AG04449 (cell line): ENCODE measurements around the gene SELPLG.

ENCODE experiments used
- CTCF ChIA-PET: fragments of 350-600 bp; formaldehyde crosslinking; extraction: SDS; loops from one replicate; lab custom pipeline; 2021; ENCODE audit warnings: antibody characterized with exemption; lab: Yijun Ruan, JAX
- POLR2A ChIA-PET: fragments of 400-600, 350-600 bp; formaldehyde crosslinking; extraction: SDS; loops from one replicate; lab custom pipeline; 2020; ENCODE audit warnings: antibody characterized with exemption, inconsistent platforms; lab: Yijun Ruan, JAX
- DNase-seq: peaks from one replicate; pipeline ENCODE4 v3.0.0-alpha.2; 2010; ENCODE audit warnings: low read depth, low spot score
- H3K4me3 ChIP-seq: 2 replicates; pipeline ENCODE4 v1.5.1; 2011; ENCODE audit warnings: low read depth, mild to moderate bottlenecking, control low read depth, low read length
- CTCF ChIP-seq: IDR thresholded peaks from one replicate; pipeline ENCODE4 v1.5.1; 2011; ENCODE audit warnings: mild to moderate bottlenecking, moderate library complexity, low read length, control low read depth, inconsistent platforms; ENCODE audit not compliant: insufficient read depth; ENCODE audit errors: missing control alignments

Gene SELPLG

GRCh38 chr12:108633534-108634248, at the start of gene SELPLG:
SELPLG (minus strand) TSS chr12:108633894; CDS start chr12:108624307, 9,587 bp downstream.
- H3K4me3 ChIP-seq: no peak within 1 kb of the TSS
- TF ChIP-seq CTCF: no peak
- DNase-seq: no peak
- CTCF ChIA-PET: interaction anchor here (1.0 to 4.4 kb wide), 2 partner anchors 16 to 170 kb away, joined by 7 to 24 read pairs; no protein-coding TSS in a partner anchor
- POLR2A ChIA-PET: no interaction called here

GRCh38 chr12:108681317-108681716, 47.6 kb upstream of the SELPLG start:
- TF ChIP-seq CTCF: no peak
- ChIA-PET CTCF (interaction anchor here (2.9 to 5.2 kb wide), 2 partner anchors 9 to 13 kb away, joined by 11 to 57 read pairs; no protein-coding TSS in a partner anchor), POLR2A (interaction anchor here (0.5 to 1.4 kb wide), 2 partner anchors 17 to 32 kb away, joined by 3 read pairs; no protein-coding TSS in a partner anchor)
- no peak for DNase-seq
- H3K4me3 ChIP-seq: no peak overlapping the region

GRCh38 chr12:108679106-108679681, 45.5 kb upstream of the SELPLG start:
- TF ChIP-seq CTCF: no peak
- POLR2A ChIA-PET: interaction anchor here (1.0 kb wide), 1 partner anchor 13 kb away, joined by 4 read pairs; no protein-coding TSS in a partner anchor
- no peak overlapping the region for H3K4me3 ChIP-seq
- no peak for DNase-seq
- CTCF ChIA-PET: interaction anchor here (1.0 to 5.2 kb wide), 3 partner anchors 11 to 21 kb away, joined by 3 to 57 read pairs (median 11); no protein-coding TSS in a partner anchor

GRCh38 chr12:108678104-108678730, 44.5 kb upstream of the SELPLG start:
- ChIA-PET POLR2A (no interaction called here), CTCF (interaction anchor here (2.9 to 5.2 kb wide), 2 partner anchors 10 to 12 kb away, joined by 11 to 57 read pairs; no protein-coding TSS in a partner anchor)
- no peak overlapping the region for H3K4me3 ChIP-seq
- TF ChIP-seq CTCF: no peak
- no peak for DNase-seq

- POLR2A ChIA-PET: no interaction called here
- no peak for TF ChIP-seq CTCF
- CTCF ChIA-PET: interaction anchor here (5.2 kb wide), 1 partner anchor 9 kb away, joined by 57 read pairs; no protein-coding TSS in a partner anchor
- no peak overlapping the region for H3K4me3 ChIP-seq
- no peak for DNase-seq
These were observed 43.7 kb upstream of the SELPLG start for GRCh38 chr12:108677381-108677780.
